GM21529 (cell line): ENCODE data around the gene C5orf15.

ENCODE experiments used
- ATAC-seq: cut with Tn5 transposase; IDR thresholded peaks from one replicate; pipeline ENCODE4 v1.9.1; 2021; ENCODE audit not compliant: unreplicated experiment

Gene C5orf15

GRCh38 chr5:133925866-133926488 is 42.4 kb downstream of the C5orf15 start:
- ATAC-seq: no peak

- ATAC-seq: no peak
These were observed 43.2 kb downstream of the C5orf15 start for GRCh38 chr5:133925269-133925668.

- no peak for ATAC-seq
These were observed 44.1 kb downstream of the C5orf15 start for GRCh38 chr5:133924221-133924920.

GRCh38 chr5:133921979-133922378 is 46.4 kb downstream of the C5orf15 start:
- ATAC-seq: no peak

- ATAC-seq: no peak
These were observed 47.4 kb downstream of the C5orf15 start for GRCh38 chr5:133921069-133921468.

- no peak for ATAC-seq
These were observed 49.0 kb downstream of the C5orf15 start for GRCh38 chr5:133919148-133920136.

- no peak for ATAC-seq
These were observed 49.7 kb downstream of the C5orf15 start for GRCh38 chr5:133918731-133919130.

GRCh38 chr5:133918316-133918715 is 50.1 kb downstream of the C5orf15 start:
- ATAC-seq: no peak

GRCh38 chr5:133917785-133918184 is 50.6 kb downstream of the C5orf15 start:
- no peak for ATAC-seq

GRCh38 chr5:133916914-133917313 is 51.5 kb downstream of the C5orf15 start:
- ATAC-seq: no peak

- ATAC-seq: no peak
These were observed 51.9 kb downstream of the C5orf15 start for GRCh38 chr5:133916479-133916878.

- no peak for ATAC-seq
These were observed 54.0 kb downstream of the C5orf15 start for GRCh38 chr5:133914434-133914833.

GRCh38 chr5:133913413-133914155 is 54.8 kb downstream of the C5orf15 start:
- ATAC-seq: no peak

- ATAC-seq: no peak
These were observed 55.5 kb downstream of the C5orf15 start for GRCh38 chr5:133912951-133913350.

GRCh38 chr5:133910571-133910970 is 57.9 kb downstream of the C5orf15 start:
- ATAC-seq: no peak

- no peak for ATAC-seq
These were observed 58.8 kb downstream of the C5orf15 start for GRCh38 chr5:133909603-133910002.

GRCh38 chr5:133907075-133907474 is 61.4 kb downstream of the C5orf15 start:
- no peak for ATAC-seq

- ATAC-seq: no peak
These were observed 62.1 kb downstream of the C5orf15 start for GRCh38 chr5:133906303-133906702.
